Measurements from ENCODE around the gene CRB1. TPM values are rescaled to one million over a fixed set of nuclear protein-coding genes. Genes with fewer than 3 reads are reported as not detected.

CRB1 gene
- polyA plus RNA-seq: 0.04 to 0.12 TPM in 2 of 3 replicates, not detected in the other
- polyA plus RNA-seq (2011; ENCODE audit: low read depth): not detected
- polyA plus RNA-seq (2011; cell fraction: cytosol; rRNA removed): 0.05 TPM in 1 of 2 replicates, not detected in the other
- 0.13 and 0.19 TPM in 2 replicates for polyA plus RNA-seq (2011; cell fraction: nucleus; rRNA removed)
- polyA plus RNA-seq (2012; ENCODE audit: low replicate concordance): not detected in 2 replicates
- 0.20 TPM in 1 of 3 replicates, not detected in the others for polyA minus RNA-seq
- polyA minus RNA-seq (2011; cell fraction: cytosol; rRNA and poly(A)+ RNA removed): not detected
- polyA minus RNA-seq (2011; cell fraction: nucleus; rRNA and poly(A)+ RNA removed): 0.16 TPM in 1 of 2 replicates, not detected in the other

GRCh38 chr1:197268012-197268411 lies at the start of gene CRB1:
CRB1 (plus strand) TSS chr1:197268252; CDS start chr1:197268413, 161 bp downstream.
- FAIRE-seq (no peak), DNase-seq (ENCODE audit: low read depth, low spot score) (no peak)
- Histone ChIP-seq H3K4me2 (ENCODE audit: control insufficient read depth, extremely low read depth, insufficient read depth, low read depth, low read length) (no peak within 1 kb of the TSS), H3K9me3 (ENCODE audit: control insufficient read depth, low read depth, low read length) (no peaks in the 10 kb centered on the region), H3K27ac (ENCODE audit: control insufficient read depth, insufficient read depth, low read length) (no peak within 1 kb of the TSS), H3K4me1 (ENCODE audit: control insufficient read depth, extremely low read depth, insufficient read depth, low read length) (no peaks in the 10 kb centered on the region), H3K9ac (ENCODE audit: control insufficient read depth, extremely low read depth, insufficient read depth, low read length) (no peak within 1 kb of the TSS), H2AFZ (ENCODE audit: control insufficient read depth, low read length) (peak within 1 kb of the TSS; percentile 37), H3K9me1 (ENCODE audit: control insufficient read depth, extremely low read depth, insufficient read depth, low read length) (no peaks in the 10 kb centered on the region), H3K79me2 (ENCODE audit: control insufficient read depth, insufficient read depth, low read length) (no peaks in the 10 kb centered on the region), H3K4me3 (ENCODE audit: control insufficient read depth in 2 of 3, extremely low read depth in 1 of 3, insufficient read depth in 2 of 3, low read depth in 1 of 3, low read length in 3 of 3) (no peak within 1 kb of the TSS), H3K36me3 (ENCODE audit: control insufficient read depth in 2 of 2, extremely low read depth in 1 of 2, insufficient read depth in 2 of 2, low read length in 2 of 2) (no peaks in the 10 kb centered on the region), H4K20me1 (ENCODE audit: control insufficient read depth, extremely low read depth, insufficient read depth, low read length) (no peaks in the 10 kb centered on the region), H3K27me3 (ENCODE audit: control insufficient read depth, extremely low read depth, insufficient read depth, low read length) (no peaks in the 10 kb centered on the region)
- TF ChIP-seq, protein P1, sequence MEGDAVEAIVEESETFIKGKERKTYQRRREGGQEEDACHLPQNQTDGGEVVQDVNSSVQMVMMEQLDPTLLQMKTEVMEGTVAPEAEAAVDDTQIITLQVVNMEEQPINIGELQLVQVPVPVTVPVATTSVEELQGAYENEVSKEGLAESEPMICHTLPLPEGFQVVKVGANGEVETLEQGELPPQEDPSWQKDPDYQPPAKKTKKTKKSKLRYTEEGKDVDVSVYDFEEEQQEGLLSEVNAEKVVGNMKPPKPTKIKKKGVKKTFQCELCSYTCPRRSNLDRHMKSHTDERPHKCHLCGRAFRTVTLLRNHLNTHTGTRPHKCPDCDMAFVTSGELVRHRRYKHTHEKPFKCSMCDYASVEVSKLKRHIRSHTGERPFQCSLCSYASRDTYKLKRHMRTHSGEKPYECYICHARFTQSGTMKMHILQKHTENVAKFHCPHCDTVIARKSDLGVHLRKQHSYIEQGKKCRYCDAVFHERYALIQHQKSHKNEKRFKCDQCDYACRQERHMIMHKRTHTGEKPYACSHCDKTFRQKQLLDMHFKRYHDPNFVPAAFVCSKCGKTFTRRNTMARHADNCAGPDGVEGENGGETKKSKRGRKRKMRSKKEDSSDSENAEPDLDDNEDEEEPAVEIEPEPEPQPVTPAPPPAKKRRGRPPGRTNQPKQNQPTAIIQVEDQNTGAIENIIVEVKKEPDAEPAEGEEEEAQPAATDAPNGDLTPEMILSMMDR (optimal IDR thresholded peaks at IDR 0.05 in 1 of 3, IDR thresholded peaks at IDR 0.05 in 1 of 3, conservative IDR thresholded peaks at IDR 0.05 in 1 of 3; ENCODE audit: extremely low read depth in 1 of 3, insufficient read depth in 2 of 3, low read length in 3 of 3): no peak
- no peak for TF ChIP-seq EZH2 (IDR thresholded peaks at IDR 0.05; ENCODE audit: low read length)
- dilution Hi-C loops (cut with MboI; ENCODE audit: extremely low pct_ligation_motif_present, low sequenced_read_pairs): no loop called here

GRCh38 chr1:197218857-197219256 lies 49.2 kb upstream of the CRB1 start:
- no peaks in the 10 kb centered on the region for H3K79me2 ChIP-seq (ENCODE audit: control insufficient read depth, insufficient read depth, low read length)
- H2AFZ ChIP-seq (ENCODE audit: control insufficient read depth, low read length): no peak overlapping the region
- no peak overlapping the region for H3K4me3 ChIP-seq (ENCODE audit: control insufficient read depth in 2 of 3, extremely low read depth in 1 of 3, insufficient read depth in 2 of 3, low read depth in 1 of 3, low read length in 3 of 3)
- H3K27me3 ChIP-seq (ENCODE audit: control insufficient read depth, extremely low read depth, insufficient read depth, low read length): no peaks in the 10 kb centered on the region
- dilution Hi-C loops (cut with MboI; ENCODE audit: extremely low pct_ligation_motif_present, low sequenced_read_pairs): no loop called here
- no peak overlapping the region for H3K9ac ChIP-seq (ENCODE audit: control insufficient read depth, extremely low read depth, insufficient read depth, low read length)
- no peaks in the 10 kb centered on the region for H4K20me1 ChIP-seq (ENCODE audit: control insufficient read depth, extremely low read depth, insufficient read depth, low read length)
- FAIRE-seq (no peak), DNase-seq (ENCODE audit: low read depth, low spot score) (no peak)
- no peak overlapping the region for H3K27ac ChIP-seq (ENCODE audit: control insufficient read depth, insufficient read depth, low read length)
- peaks cover 6% of the 10 kb centered on the region for H3K4me1 ChIP-seq (ENCODE audit: control insufficient read depth, extremely low read depth, insufficient read depth, low read length)
- TF ChIP-seq, protein P1 (optimal IDR thresholded peaks at IDR 0.05 in 1 of 3, IDR thresholded peaks at IDR 0.05 in 1 of 3, conservative IDR thresholded peaks at IDR 0.05 in 1 of 3; ENCODE audit: extremely low read depth in 1 of 3, insufficient read depth in 2 of 3, low read length in 3 of 3): no peak
- no peak for TF ChIP-seq EZH2 (IDR thresholded peaks at IDR 0.05; ENCODE audit: low read length)
- H3K9me3 ChIP-seq (ENCODE audit: control insufficient read depth, low read depth, low read length): no peaks in the 10 kb centered on the region
- H3K9me1 ChIP-seq (ENCODE audit: control insufficient read depth, extremely low read depth, insufficient read depth, low read length): no peaks in the 10 kb centered on the region
- H3K36me3 ChIP-seq (ENCODE audit: control insufficient read depth in 2 of 2, extremely low read depth in 1 of 2, insufficient read depth in 2 of 2, low read length in 2 of 2): no peaks in the 10 kb centered on the region
- no peak overlapping the region for H3K4me2 ChIP-seq (ENCODE audit: control insufficient read depth, extremely low read depth, insufficient read depth, low read depth, low read length)

Data from keratinocyte (primary cell).